Nephron (organoid): ENCODE data around the gene GUCY1A1.
A peak's percentile ranks its signal among the peaks of the same experiment; 100 is the strongest.

ENCODE experiments used
- H3K27ac Mint-ChIP-seq, 3 experiments: 2 replicates each; pipeline ENCODE4 v1.8.0; 2020; ENCODE audit warnings: mixed read lengths in 3 of 3, mild to moderate bottlenecking in 2 of 3, moderate library complexity in 1 of 3
- H3K27me3 Mint-ChIP-seq: 2 replicates; pipeline ENCODE4 v1.8.0; 2021; ENCODE audit warnings: low read depth, mild to moderate bottlenecking, moderate library complexity, mixed read lengths
- H3K36me3 Mint-ChIP-seq: 2 replicates; pipeline ENCODE4 v1.8.0; 2020; ENCODE audit warnings: low read depth, mixed read lengths
- H3K4me1 Mint-ChIP-seq: 2 replicates; pipeline ENCODE4 v1.8.0; 2020; ENCODE audit warnings: mixed read lengths
- H3K4me3 Mint-ChIP-seq, 3 experiments: 2 replicates each; pipeline ENCODE4 v1.8.0; 2020; ENCODE audit warnings: mild to moderate bottlenecking in 3 of 3, mixed read lengths in 3 of 3, moderate library complexity in 2 of 3
- H3K9me3 Mint-ChIP-seq: 2 replicates; pipeline ENCODE4 v1.8.0; 2020; ENCODE audit warnings: mixed read lengths
- TF ChIP-seq, protein P1 (sequence below), 3 experiments: fragments of 200-600 bp; sonication (generic); IDR thresholded peaks; one replicate each; pipeline ENCODE4 v1.5.0; 2021; ENCODE audit warnings: antibody characterized with exemption in 3 of 3; ENCODE audit not compliant: unreplicated experiment in 3 of 3

GUCY1A1 gene

DNA sequence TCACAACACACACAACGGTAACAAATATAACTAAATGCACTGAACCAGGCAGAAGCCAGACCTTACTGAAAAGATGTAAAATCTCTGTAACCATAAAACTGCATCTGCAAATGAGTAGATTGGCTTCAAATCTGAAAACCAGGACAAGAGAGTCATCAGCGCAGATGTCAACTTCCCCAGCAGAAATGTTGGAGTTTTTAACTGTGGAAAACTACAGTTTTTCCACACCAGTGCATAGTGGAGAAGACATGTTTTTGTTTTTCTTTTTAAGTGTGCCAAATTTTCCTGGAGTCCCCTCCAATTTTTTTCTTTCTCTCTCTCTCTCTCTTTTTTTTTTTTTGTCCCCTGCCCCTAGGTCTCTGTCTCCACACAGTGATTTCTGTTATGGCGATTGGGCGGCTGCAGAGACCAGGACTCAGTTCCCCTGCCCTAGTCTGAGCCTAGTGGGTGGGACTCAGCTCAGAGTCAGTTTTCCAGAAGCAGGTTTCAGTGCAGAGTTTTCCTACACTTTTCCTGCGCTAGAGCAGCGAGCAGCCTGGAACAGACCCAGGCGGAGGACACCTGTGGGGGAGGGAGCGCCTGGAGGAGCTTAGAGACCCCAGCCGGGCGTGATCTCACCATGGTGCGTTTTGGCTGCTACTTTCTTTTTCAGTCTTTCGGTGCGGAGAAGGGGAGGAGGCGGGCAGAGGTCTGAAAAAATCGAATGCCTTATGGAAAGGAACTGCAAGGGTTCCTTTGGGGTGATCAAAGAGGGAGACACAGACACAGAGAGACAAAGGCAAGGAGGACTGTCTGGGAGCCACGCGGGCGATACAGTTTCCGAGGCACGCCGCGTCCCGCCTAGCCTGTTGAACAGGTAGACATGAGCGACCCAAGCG is at the start of gene GUCY1A1:
Gene GUCY1A1 (plus strand): TSS at position 505 of the 878 bp plus-strand sequence. CDS start 30,020 bp downstream, outside the sequence.
- Mint-ChIP-seq H3K27me3 (peaks cover 9% of the 10 kb centered on the region), H3K4me1 (peaks cover 17% of the 10 kb centered on the region), H3K27ac (peak within 1 kb of the TSS; percentile 97 to 99 (median 99)), H3K4me3 (peak within 1 kb of the TSS; percentile 94 to 97 (median 95)), H3K9me3 (no peaks in the 10 kb centered on the region), H3K36me3 (peaks cover 5% of the 10 kb centered on the region)
- TF ChIP-seq, protein P1, sequence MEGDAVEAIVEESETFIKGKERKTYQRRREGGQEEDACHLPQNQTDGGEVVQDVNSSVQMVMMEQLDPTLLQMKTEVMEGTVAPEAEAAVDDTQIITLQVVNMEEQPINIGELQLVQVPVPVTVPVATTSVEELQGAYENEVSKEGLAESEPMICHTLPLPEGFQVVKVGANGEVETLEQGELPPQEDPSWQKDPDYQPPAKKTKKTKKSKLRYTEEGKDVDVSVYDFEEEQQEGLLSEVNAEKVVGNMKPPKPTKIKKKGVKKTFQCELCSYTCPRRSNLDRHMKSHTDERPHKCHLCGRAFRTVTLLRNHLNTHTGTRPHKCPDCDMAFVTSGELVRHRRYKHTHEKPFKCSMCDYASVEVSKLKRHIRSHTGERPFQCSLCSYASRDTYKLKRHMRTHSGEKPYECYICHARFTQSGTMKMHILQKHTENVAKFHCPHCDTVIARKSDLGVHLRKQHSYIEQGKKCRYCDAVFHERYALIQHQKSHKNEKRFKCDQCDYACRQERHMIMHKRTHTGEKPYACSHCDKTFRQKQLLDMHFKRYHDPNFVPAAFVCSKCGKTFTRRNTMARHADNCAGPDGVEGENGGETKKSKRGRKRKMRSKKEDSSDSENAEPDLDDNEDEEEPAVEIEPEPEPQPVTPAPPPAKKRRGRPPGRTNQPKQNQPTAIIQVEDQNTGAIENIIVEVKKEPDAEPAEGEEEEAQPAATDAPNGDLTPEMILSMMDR (IDR thresholded peaks at IDR 0.05; ENCODE audit: unreplicated experiment in 3 of 3) = no peak

GRCh38 chr4:155617296-155617695 is 49.4 kb upstream of the GUCY1A1 start:
- peak overlapping the region; percentile 68 to 74 (median 70) for H3K27ac Mint-ChIP-seq

GRCh38 chr4:155618183-155618838 is 48.3 kb upstream of the GUCY1A1 start:
- peak overlapping the region in 2 of 3 experiments; percentile 3 to 43 for H3K27ac Mint-ChIP-seq
- no peaks in the 10 kb centered on the region for H3K36me3 Mint-ChIP-seq
- H3K4me1 Mint-ChIP-seq = peaks cover 8% of the 10 kb centered on the region
- H3K27me3 Mint-ChIP-seq = no peaks in the 10 kb centered on the region
- H3K9me3 Mint-ChIP-seq = no peaks in the 10 kb centered on the region
- TF ChIP-seq, protein P1 (IDR thresholded peaks at IDR 0.05; ENCODE audit: unreplicated experiment in 3 of 3) = no peak
- no peak overlapping the region for H3K4me3 Mint-ChIP-seq

More at GRCh38 chr4:155617296-155617695, 49.4 kb upstream of the GUCY1A1 start:
- TF ChIP-seq, protein P1 (IDR thresholded peaks at IDR 0.05; ENCODE audit: unreplicated experiment in 3 of 3) = no peak
- Mint-ChIP-seq H3K4me3 (no peak overlapping the region), H3K36me3 (no peaks in the 10 kb centered on the region), H3K27me3 (no peaks in the 10 kb centered on the region), H3K4me1 (peaks cover 13% of the 10 kb centered on the region), H3K9me3 (no peaks in the 10 kb centered on the region)

DNA sequence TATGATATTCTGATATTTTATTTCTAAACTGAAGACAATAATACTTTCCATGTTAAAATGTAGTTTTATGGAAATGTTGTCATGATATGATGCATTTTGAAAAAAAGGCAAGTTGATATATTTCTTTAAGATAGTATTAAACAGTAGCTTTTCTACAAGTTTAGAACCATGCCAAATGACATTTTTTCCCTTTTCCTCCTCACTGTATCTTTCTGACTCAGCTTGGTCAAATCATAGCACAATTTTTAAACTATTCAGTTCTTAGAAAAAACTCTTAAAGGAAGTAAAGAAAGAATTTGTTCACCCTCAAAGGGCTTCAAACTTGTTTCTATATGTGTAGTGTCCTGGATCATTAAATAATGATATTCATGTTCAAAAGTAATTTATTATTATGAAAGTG is 46.0 kb upstream of the GUCY1A1 start:
- Mint-ChIP-seq H3K27me3 (no peaks in the 10 kb centered on the region), H3K36me3 (no peaks in the 10 kb centered on the region), H3K9me3 (no peaks in the 10 kb centered on the region), H3K4me3 (no peak overlapping the region), H3K27ac (peak overlapping the region in 1 of 3 experiments; percentile 16), H3K4me1 (peaks cover under 1% of the 10 kb centered on the region)
- TF ChIP-seq, protein P1 (IDR thresholded peaks at IDR 0.05; ENCODE audit: unreplicated experiment in 3 of 3) = no peak

- Mint-ChIP-seq H3K27me3 (no peaks in the 10 kb centered on the region), H3K4me1 (peaks cover 13% of the 10 kb centered on the region), H3K9me3 (no peaks in the 10 kb centered on the region), H3K27ac (peak overlapping the region in 2 of 3 experiments; percentile 7 to 61), H3K36me3 (no peaks in the 10 kb centered on the region), H3K4me3 (no peak overlapping the region)
- TF ChIP-seq, protein P1 (IDR thresholded peaks at IDR 0.05; ENCODE audit: unreplicated experiment in 3 of 3) = no peak
Observed at GRCh38 chr4:155624478-155624877, 42.2 kb upstream of the GUCY1A1 start.
